Measurements from ENCODE around the gene CCDC12. TPM values are rescaled to one million over a fixed set of nuclear protein-coding genes. Genes with fewer than 3 reads are reported as not detected.

Gene CCDC12
- total and polyA plus RNA-seq, 2 of the 13 experiments (the other 11 are each of a cell fraction or from before 2014, with no cell fraction given): 30.1 to 49.5 TPM

GRCh38 chr3:46893146-46893748, 83.3 kb downstream of the CCDC12 start:
- FAIRE-seq (no peak), DNase-seq (ENCODE audit: low spot score) (no peak), ATAC-seq (no peak)
- Histone ChIP-seq H3K27ac (ENCODE audit: extremely low read length, insufficient read depth, low read length) (no peak overlapping the region), H3K9me3 (ENCODE audit: low read length) (no peaks in the 10 kb centered on the region), H3K36me3 (replicated peaks in 1 of 2; ENCODE audit: control insufficient read depth in 1 of 2, insufficient read depth in 2 of 2, low read length in 2 of 2) (no peaks in the 10 kb centered on the region), H3K4me2 (ENCODE audit: low read depth, low read length) (no peak overlapping the region), H3K27me3 (ENCODE audit: control insufficient read depth in 1 of 2, insufficient read depth in 2 of 2, low read length in 2 of 2) (peaks cover 6 to 57% of the 10 kb centered on the region in 2 experiments; a peak in 4 of 5 replicates), H3K9ac (ENCODE audit: insufficient read depth, low read depth, low read length) (no peak overlapping the region), H3K79me2 (ENCODE audit: insufficient read depth, low read length) (no peaks in the 10 kb centered on the region), H2AFZ (ENCODE audit: low read length) (no peak overlapping the region), H3K4me1 (ENCODE audit: insufficient read depth, low read length) (peaks cover 13% of the 10 kb centered on the region), H4K20me1 (ENCODE audit: insufficient read depth, low read length) (no peaks in the 10 kb centered on the region), H3K4me3 (replicated peaks in 1 of 3; ENCODE audit: insufficient read depth in 1 of 3, low read depth in 2 of 3, low read length in 3 of 3) (no peak overlapping the region)
- ChIA-PET POLR2A (no interaction called here), CTCF (ENCODE audit: low intra/inter-chr PET ratio, low total read pairs) (interaction anchor here (1.9 kb wide), 1 partner anchor 188 kb away, joined by 5 read pairs; no protein-coding TSS in a partner anchor)
- intact Hi-C loops (cut with micrococcal nuclease; ENCODE audit: unreplicated experiment) (loop anchor here (2.0 kb wide), 1 partner anchor 32 kb away; no protein-coding TSS in a partner anchor), in situ Hi-C loops (cut with HindIII; ENCODE audit: extremely low pct_ligation_motif_present, low pct_unique_long_range_greater_than_20kb) (no loop called here)
- WGBS (ENCODE audit: low lambda C conversion rate): 17% methylated on average over 2 of the region's 6 CpGs
- TF ChIP-seq, protein P1, sequence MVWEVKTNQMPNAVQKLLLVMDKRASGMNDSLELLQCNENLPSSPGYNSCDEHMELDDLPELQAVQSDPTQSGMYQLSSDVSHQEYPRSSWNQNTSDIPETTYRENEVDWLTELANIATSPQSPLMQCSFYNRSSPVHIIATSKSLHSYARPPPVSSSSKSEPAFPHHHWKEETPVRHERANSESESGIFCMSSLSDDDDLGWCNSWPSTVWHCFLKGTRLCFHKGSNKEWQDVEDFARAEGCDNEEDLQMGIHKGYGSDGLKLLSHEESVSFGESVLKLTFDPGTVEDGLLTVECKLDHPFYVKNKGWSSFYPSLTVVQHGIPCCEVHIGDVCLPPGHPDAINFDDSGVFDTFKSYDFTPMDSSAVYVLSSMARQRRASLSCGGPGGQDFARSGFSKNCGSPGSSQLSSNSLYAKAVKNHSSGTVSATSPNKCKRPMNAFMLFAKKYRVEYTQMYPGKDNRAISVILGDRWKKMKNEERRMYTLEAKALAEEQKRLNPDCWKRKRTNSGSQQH (CRISPR knock-in tag; IDR thresholded peaks at IDR 0.05; ENCODE audit: low read depth): no peak
- TF ChIP-seq ZNF768 (CRISPR knock-in tag; IDR thresholded peaks at IDR 0.05) (no peak), THAP11 (CRISPR knock-in tag; IDR thresholded peaks at IDR 0.05) (no peak), ZNF383 (CRISPR knock-in tag; IDR thresholded peaks at IDR 0.05; ENCODE audit: borderline replicate concordance) (no peak), KDM5A (IDR thresholded peaks at IDR 0.05; ENCODE audit: borderline replicate concordance, low read length) (no peak), HDAC2 (CRISPR knock-in tag; IDR thresholded peaks at IDR 0.05) (no peak), SIN3B (IDR thresholded peaks at IDR 0.05; ENCODE audit: low read length) (no peak), CBX5 (CRISPR knock-in tag; IDR thresholded peaks at IDR 0.05; ENCODE audit: borderline replicate concordance) (no peak), ZBTB14 (CRISPR knock-in tag; IDR thresholded peaks at IDR 0.05) (no peak), ZSCAN9 (CRISPR knock-in tag; IDR thresholded peaks at IDR 0.05; ENCODE audit: borderline replicate concordance) (no peak), ZNF788 (CRISPR knock-in tag; IDR thresholded peaks at IDR 0.05; ENCODE audit: borderline replicate concordance) (no peak), HMG20B (CRISPR knock-in tag; conservative IDR thresholded peaks at IDR 0.05) (no peak), CREM (IDR thresholded peaks at IDR 0.05) (no peak), CREM (CRISPR knock-in tag; IDR thresholded peaks at IDR 0.05) (no peak), ZNF101 (CRISPR knock-in tag; IDR thresholded peaks at IDR 0.05; ENCODE audit: borderline replicate concordance, low read depth) (no peak), HNRNPH1 (optimal IDR thresholded peaks at IDR 0.05; ENCODE audit: low read depth, low read length) (no peak)
- TF ChIP-seq, protein P2, sequence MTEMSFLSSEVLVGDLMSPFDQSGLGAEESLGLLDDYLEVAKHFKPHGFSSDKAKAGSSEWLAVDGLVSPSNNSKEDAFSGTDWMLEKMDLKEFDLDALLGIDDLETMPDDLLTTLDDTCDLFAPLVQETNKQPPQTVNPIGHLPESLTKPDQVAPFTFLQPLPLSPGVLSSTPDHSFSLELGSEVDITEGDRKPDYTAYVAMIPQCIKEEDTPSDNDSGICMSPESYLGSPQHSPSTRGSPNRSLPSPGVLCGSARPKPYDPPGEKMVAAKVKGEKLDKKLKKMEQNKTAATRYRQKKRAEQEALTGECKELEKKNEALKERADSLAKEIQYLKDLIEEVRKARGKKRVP (CRISPR knock-in tag; IDR thresholded peaks at IDR 0.05): no peak
- TF ChIP-seq, protein P3, sequence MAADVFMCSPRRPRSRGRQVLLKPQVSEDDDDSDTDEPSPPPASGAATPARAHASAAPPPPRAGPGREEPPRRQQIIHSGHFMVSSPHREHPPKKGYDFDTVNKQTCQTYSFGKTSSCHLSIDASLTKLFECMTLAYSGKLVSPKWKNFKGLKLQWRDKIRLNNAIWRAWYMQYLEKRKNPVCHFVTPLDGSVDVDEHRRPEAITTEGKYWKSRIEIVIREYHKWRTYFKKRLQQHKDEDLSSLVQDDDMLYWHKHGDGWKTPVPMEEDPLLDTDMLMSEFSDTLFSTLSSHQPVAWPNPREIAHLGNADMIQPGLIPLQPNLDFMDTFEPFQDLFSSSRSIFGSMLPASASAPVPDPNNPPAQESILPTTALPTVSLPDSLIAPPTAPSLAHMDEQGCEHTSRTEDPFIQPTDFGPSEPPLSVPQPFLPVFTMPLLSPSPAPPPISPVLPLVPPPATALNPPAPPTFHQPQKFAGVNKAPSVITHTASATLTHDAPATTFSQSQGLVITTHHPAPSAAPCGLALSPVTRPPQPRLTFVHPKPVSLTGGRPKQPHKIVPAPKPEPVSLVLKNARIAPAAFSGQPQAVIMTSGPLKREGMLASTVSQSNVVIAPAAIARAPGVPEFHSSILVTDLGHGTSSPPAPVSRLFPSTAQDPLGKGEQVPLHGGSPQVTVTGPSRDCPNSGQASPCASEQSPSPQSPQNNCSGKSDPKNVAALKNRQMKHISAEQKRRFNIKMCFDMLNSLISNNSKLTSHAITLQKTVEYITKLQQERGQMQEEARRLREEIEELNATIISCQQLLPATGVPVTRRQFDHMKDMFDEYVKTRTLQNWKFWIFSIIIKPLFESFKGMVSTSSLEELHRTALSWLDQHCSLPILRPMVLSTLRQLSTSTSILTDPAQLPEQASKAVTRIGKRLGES (CRISPR knock-in tag; IDR thresholded peaks at IDR 0.05; ENCODE audit: borderline replicate concordance): no peak
- BruUV-seq (replicated peaks): no TSS peak
